ENCODE results near the gene TUFM.
"Not testable (repeated sequence)": the region's sequence is repeated elsewhere in the genome, so short reads cannot be mapped to it uniquely, and the experiment has no call there.

GRCh38 chr16:28802235-28803019 lies 43.7 kb downstream of the TUFM start:
- TF ChIP-seq, protein P1, sequence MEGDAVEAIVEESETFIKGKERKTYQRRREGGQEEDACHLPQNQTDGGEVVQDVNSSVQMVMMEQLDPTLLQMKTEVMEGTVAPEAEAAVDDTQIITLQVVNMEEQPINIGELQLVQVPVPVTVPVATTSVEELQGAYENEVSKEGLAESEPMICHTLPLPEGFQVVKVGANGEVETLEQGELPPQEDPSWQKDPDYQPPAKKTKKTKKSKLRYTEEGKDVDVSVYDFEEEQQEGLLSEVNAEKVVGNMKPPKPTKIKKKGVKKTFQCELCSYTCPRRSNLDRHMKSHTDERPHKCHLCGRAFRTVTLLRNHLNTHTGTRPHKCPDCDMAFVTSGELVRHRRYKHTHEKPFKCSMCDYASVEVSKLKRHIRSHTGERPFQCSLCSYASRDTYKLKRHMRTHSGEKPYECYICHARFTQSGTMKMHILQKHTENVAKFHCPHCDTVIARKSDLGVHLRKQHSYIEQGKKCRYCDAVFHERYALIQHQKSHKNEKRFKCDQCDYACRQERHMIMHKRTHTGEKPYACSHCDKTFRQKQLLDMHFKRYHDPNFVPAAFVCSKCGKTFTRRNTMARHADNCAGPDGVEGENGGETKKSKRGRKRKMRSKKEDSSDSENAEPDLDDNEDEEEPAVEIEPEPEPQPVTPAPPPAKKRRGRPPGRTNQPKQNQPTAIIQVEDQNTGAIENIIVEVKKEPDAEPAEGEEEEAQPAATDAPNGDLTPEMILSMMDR (conservative IDR thresholded peaks at IDR 0.05 in 1 of 2, IDR thresholded peaks at IDR 0.05 in 1 of 2; ENCODE audit: extremely low read depth in 1 of 2, insufficient read depth in 1 of 2, low read depth in 1 of 2, low read length in 2 of 2): peak in 1 of 2 donors; percentile 44
- TF ChIP-seq EZH2 (IDR thresholded peaks at IDR 0.05; ENCODE audit: borderline replicate concordance, low read length): not testable (repeated sequence)
